Left renal cortex interstitium (tissue), 4 donors: ENCODE data around the gene CLDN16. TPM values are rescaled to one million over a fixed set of nuclear protein-coding genes. Genes with fewer than 3 reads are reported as not detected.

Experiments
- DNase-seq, 4 donors: peaks; one replicate each; pipeline ENCODE4 v3.0.0-alpha.2; 2013; ENCODE audit warnings: low read depth in 4 of 4, low spot score in 2 of 4, missing footprints in 1 of 4
- polyA plus RNA-seq, 4 donors: library from polyadenylated mRNA; unstranded; fragments of 120-200 nt; gene quantifications; one replicate each; pipeline ENCODE4 v1.2.1, GENCODE V29; 2013; ENCODE audit not compliant: insufficient read length in 4 of 4

Gene CLDN16
- polyA plus RNA-seq, 4 donors, result 31.3 to 55.7 (median 43.1) TPM

DNA sequence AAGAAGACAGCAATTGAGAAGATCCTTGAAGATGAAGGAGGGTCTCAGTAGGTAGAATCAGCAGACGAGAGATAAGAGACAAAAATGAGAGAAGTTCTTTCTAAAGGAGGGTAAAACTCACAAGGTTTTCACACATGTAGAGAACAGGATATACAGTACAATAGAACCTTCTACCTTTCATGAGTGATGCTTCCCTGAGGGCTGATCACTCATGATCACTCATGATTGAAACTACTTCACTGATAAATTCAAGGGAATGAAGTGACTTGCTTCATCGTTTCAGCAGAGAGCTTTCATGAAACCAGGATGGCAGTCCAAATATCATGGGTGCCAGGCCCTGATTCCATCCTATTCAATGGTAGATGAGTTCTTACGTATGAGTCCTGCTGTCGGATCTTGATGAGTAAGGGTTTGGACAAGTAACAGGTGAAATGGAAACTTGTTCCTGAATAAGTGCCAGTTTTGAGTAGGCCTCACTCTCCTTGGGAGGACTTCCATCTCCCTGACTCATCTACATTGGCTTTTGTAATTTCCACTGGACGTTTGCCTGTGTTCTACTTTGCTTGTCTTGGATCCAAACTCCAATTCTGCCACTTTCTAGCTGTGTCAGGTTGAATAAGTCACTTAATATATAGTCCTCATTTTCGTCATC is 9.6 kb upstream of the CLDN16 start:
- no peak for DNase-seq

DNA sequence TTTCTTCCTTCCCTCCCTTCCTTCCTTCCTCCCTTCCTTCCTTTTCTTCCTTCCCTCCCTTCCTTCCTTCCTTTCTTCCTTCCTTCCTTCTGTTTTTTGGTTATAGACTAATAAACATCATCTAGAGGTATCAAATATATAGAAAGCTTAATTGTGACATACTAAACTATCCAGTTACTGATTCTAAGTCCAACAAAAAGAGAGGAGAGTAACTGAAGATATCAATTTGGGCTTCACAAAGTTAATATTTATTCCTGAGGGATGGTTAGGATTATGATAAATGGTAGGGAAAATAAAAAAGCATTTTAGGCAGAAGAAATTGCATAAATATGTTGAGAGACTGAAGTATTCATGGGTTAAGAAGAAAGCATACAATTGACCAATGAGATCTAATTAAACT is 7.8 kb upstream of the CLDN16 start:
- DNase-seq, result no peak

DNA sequence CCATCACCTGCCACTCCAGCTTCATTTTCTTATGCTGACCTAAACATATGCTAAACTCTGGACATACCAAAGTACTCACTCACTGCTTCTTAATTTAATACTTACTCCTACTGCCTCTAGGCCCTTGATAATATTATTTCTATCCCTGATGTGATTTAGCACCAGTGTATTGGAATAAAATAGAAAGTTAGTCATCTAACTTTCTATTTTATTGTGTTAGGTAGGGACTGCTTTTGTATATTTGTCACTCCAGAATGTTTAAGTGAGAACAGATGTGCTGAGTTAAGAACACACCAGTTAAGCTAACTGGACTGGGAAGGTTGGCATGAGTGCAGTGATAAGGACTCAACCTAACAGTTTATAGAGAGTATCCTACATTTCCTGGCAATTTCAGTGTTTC is 6.5 kb upstream of the CLDN16 start:
- no peak for DNase-seq

DNA sequence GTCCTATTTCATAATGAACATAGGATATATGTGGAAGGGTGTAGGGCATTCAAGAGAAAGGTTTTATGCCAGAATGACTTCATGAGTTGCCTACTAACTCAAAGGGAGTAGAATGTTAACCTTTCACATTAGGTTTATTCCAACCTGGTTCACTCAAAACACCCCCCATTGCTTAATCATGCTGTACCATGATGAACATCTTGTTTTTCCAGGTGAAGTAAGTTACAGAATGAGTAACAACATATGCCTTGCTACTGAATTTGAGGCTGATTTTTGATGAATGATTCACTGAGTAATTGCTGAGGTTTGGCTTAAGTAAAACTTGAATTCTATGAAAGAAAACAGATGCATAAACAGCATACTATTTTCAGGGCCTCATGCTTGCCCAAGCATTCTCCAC is 5.9 kb upstream of the CLDN16 start:
- no peak for DNase-seq

DNA sequence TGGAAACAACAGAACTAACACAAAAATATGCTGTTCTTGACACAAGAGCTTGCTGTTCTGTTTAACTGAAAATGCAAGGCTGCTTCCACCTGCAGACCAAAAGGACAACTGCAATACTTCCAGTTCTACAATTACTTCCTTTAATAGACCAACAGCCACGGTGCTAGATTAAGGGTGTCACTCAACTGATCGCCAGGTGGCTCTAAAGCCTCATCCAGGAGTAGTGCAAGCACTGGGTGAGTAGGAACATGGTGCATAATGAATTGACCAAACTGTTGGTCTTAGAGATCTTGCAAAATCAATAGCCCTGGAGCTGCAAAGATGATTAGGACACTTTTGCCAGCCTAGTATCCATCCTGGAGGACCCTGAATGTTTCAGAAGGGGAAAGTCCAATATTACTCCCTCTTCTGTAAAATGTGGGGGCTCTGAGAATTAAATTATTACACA is 3.6 kb upstream of the CLDN16 start:
- no peak for DNase-seq

DNA sequence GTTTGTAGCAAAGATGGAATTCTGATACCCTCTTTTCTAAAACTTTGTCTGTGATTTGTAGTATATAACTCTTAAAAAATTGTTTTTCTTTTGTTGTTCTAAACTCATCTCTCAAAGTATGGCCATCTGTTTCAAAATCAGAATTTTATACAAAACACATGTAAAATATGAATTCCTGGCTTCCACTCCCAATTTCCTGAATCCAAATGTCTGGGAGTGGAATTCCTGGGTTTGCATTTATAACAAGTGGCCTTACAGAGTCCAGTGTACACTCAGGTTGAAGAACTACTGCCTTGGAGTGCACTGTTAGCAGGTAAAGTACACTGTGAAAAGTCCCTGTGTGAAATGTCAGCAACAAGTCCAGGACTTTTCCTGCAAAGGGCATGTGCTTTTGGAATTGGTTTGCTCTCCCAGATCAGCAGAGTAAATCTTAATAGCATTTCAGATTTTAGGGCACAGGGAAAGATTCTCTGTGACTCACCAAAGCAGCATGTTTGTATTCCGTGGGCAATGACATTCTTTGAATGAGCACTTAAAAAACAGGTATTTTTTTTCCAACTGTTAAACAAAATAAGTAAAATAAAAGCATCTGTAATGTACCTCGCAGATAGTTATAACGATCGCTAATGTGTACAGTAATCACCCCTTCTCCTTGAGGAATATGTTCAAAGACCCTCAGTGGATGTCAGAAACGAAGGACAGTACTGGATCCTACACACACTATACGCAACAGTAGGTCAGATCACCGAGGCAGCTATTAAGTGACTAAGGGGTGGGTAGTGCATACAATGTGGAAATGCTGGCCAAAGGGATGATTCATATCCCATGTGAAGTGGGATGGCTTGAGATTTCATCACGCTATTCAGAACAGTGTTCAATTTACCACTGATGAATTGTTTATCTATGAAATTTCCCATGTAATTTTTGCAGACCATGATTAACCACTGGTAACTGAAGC is 2.0 kb upstream of the CLDN16 start:
- no peak for DNase-seq

DNA sequence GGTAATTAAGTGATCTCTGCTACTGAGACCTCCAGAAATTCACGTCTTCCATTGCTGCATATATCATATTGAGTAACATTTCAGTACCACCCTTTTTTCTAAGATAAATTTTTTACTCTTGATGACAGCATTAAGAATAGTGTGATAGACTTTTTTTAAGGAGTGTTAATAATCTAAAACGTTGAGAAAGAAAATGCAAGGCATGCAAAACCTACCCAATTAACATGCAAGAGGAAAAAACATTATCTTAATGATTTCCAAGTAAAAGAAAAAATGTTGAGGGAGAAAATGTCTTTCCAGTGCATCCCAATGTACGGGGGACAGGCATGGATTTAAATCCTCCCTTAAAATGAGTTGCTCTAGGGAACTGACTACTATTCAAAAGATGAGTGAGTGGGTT is 740 bp downstream of the CLDN16 start:
- no peak for DNase-seq

DNA sequence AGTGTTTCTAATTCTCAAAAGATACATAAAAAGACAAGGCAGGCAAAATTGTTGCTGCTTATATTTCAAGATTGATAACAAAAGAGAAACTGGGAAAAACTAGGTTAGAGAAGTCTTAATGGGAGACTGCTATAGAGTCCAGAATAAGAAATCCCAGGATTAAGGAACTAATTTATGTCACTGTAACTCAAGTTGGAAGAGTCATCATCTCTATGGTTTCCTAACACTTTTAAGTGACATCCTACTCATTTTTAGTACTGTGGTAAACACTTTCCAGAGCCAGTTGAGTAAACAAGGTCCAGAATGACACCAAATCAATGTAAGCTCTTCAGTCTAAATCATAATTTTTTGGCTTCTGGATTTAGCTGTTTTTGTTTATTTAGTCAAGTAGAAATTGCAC is 8.0 kb downstream of the CLDN16 start:
- DNase-seq, result no peak

DNA sequence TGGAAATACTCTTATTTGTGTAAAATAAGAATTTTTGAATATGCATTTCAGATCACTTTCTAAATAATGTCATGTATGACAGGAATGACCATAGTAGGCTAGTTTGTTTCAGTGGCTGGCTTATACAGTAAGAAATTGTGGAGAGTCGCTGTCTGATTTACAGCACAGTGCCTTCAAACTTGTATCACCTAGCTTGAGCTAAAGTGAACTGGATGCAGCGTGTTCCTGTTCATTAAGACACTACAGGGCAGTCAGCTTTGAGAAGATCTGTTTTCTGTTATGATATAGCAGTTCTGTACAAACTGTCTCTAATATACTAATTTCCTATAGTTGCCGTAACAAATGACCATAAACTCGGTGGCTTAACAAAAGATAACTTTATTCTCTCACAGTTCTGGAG is 9.9 kb downstream of the CLDN16 start:
- DNase-seq, result no peak

DNA sequence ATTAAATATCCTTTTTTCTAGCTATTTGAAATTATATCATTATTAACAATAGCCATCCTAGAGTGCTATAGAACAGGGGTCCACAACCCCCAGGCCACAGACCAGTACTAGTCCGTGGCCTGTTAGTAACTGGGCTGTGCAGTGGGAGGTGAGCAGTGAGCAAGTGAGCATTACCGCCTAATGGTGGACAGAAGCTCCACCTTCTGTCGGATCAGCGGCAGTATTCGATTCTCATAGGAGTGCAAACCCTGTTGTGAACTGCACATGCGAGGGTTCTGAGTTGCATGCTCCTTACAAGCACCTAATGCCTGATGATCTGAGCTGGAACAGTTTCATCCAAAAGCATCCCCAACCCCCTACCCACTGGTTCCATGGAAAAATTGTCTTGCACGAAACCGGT is 11.7 kb downstream of the CLDN16 start:
- no peak for DNase-seq

DNA sequence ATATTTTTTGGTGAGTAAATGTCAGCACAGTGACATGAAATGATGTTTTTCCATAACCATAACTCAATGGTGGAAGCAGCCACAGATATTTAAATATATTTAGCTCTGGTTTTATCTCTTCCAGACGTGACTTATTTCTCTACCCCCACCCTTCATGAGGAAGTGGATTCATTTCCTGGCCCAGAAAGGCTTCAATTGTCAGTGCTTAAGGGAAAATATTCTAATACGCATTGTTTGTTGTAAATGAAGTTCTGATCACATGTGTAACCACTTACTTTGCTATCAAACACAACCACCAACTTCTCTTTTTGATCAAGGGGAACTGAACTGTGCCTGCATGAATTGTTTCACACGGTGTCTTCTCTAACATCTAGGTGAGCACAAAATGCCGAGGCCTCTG is 14.0 kb downstream of the CLDN16 start:
- DNase-seq, result no peak

DNA sequence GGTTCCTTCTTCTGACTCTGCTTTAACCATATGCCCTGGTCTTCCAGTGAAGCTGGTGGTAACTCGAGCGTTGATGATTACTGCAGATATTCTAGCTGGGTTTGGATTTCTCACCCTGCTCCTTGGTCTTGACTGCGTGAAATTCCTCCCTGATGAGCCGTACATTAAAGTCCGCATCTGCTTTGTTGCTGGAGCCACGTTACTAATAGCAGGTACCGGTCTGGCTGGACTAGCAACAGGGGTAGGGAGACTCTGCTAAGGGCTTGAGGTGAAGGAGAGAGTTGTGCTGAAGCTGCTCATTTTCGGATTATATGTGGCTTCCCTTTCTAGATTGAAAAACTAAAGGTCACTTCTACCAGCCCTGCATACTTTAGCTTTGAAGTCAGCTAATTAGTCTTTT is 16.8 kb downstream of the CLDN16 start:
- DNase-seq, result no peak

DNA sequence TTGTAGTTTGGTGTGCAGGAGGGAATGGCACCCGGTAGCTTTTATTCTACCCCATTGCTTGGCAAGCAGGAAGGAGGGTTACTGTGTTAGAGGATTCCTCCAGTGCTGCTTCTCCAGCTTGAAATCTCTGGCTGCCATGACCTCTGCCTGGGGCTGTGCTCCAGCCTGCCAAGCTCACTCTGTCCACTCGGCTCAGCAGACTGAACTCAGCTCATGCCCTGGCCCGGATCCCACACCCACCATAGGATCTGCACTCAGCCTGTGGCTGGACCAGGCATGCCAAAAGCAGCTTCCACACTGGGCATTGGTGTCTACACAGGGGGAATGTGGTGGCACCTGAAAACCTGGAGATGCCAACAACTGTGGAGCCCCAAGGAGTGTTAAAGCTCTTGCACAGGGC is 26.3 kb downstream of the CLDN16 start:
- DNase-seq, result no peak

DNA sequence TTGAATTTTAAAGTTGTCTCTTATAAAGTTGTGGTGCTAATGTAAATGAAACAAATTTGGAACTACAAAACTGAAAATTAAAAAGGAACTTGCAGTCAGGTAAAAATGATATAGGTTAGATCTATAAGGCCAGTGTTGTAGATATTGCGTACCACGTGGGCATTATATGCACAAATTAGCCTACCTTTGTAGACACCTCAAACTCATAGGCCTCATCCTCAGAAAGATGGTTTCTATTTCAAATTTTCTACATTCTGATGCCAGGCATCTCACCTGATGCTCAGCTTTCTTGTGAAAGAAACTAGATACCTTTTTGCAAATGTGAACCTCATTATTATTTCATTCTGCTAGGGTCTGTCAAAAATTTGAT is 36.1 kb downstream of the CLDN16 start:
- no peak for DNase-seq

DNA sequence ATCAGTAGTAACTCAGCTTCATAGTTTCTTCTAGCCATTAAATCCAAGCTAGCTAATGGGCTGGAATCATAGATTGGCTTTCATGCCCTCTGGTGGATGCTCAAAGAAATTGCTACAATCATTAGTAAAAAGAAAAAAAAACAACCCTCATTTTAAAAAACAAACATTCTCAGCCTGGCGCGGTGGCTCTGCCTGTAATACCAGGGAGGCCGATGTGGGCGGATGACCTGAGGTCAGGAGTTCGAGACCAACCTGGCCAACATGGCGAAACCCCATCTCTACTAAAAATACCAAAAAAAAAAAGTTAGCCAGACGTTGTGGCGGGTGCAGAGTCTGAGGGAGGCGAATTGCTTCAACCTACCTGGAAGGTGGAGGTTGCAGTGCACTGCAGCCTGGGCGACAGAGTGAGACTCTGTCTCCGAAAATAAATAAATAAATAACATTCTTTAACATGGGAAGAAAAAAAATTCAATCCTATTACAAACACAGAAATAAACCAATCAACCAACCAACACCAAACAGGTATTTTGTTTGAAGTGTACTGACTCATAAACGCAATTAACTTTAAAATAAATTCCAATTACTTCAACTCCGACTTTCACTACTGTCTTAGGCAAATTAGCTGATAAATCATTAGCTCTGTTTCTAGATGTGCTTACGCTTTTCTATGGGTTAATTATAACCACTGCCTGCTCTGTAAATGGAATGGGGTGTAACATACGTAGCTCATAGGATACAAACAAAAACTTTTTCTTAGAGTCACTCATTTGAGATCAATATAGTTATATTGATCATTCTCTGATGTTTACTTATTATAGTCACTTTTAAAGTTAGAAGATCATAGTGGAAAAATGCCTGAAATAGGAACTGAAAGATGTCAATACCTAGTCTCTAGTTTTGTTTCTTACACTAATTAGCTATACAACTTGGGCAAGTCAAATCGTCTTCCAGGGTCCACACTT is 36.8 kb downstream of the CLDN16 start:
- DNase-seq, result peak in 2 of 4 donors; percentile 22 to 28

DNA sequence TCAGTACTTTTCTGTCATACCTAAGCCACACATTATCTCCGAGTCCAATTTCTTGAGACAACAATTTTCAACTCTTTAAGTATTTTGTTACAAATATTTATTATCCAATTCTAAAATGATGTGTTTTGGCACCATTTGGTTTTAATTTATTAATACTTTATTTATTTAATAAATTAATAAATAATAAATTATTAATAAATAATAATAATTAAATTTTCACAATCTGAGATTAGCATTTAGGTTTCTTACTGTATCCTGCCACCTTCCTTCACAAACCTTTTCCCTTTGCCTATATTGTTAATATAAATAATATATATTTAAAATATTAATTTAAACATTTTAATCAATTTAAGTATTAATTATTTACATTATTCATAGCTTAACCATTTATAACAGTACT is 37.9 kb downstream of the CLDN16 start:
- DNase-seq, result no peak

DNA sequence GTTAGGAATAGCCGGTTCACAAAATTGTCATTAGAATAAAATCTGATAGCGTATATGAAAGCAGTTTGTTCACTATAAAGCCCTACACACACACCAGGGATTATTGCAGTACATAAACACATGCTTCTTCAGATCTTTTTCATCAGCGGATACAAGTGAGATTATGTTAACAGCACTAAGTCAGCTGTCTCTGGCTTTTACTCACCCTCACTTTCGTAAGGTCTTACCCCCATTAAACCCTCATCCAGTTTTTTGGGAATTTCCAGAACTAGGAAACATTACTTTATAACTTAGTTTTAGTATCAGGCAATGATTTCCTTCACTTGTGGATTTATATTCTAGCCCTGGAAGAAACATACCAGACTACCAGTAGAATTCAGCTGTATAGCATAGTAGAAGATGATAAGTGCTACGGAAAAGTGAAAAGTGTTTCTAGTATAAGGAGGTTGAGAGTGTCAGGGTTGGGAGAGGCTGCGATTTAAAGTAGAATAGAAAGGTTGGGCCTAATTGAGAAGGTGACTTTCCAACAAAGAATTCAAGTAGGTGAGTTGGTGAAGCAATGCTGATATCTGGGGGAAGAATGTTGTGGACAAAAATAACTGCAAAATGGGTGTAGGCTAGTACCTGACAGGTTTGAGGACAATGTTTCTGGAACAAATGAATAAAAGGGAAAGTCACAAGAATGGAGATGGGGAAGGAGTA is 39.0 kb downstream of the CLDN16 start:
- DNase-seq, result no peak

DNA sequence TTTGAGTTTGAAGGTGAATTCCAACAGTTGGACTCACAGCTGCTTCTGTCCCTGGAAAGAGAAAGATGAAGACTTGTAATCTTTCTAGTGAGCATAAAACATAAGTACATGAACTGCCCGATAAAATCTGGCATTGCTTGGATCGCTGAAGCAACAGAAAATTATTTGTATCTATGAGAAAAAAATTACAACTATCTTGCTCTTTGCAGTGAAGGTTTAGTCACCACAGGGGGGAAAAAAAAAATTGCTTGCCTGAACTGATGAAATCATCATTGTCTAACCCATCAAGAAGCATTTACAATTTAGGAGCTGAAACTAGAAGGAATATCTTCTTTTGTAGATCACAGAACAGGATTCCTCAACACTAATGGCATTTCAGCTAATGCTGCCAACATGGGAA is 41.7 kb downstream of the CLDN16 start:
- no peak for DNase-seq

DNA sequence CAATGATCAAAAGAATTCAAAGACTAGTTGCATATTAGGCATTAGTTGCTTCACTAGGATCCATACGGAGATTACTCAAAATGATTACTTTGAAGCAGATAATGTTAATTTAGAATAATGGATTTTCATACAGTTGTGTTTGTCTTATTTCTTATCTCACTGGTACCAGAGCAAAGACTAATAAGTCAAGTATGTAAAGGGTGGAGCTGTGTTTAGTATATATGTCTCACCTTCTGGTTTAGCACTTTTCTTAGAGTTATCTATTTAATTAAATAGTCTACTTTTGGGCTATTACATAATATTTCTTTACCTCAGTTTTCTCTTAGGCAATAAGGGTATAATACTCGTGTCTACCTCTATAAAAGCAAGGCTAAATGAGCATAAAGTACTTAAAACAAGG is 42.9 kb downstream of the CLDN16 start:
- DNase-seq, result no peak

DNA sequence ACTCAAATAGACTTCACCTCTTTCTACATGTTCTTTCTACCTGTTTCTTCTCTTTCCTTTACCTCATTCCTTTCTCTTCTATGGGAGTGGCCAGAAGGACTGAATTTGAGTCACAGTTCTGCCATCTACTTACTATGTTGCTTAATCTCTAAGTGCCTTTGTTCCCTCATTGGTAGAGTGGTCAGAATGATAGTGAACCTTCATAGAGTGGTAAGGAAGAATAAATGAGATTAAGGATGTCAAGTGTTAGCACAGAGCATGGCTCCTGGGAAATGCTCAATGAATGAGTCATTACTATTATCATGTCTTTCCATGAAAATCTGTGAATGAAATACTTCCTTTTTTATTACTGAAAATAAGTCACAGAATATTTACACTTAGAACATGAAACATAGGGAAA is 44.3 kb downstream of the CLDN16 start:
- DNase-seq, result no peak
